Epidermal melanocyte (primary cell): ENCODE measurements around the gene RAB3C.

Experiments used
- DNase-seq: peaks from one replicate; pipeline ENCODE4 v3.0.0; 2011; ENCODE audit warnings: low spot score; ENCODE audit not compliant: insufficient read length

The RAB3C gene

DNA sequence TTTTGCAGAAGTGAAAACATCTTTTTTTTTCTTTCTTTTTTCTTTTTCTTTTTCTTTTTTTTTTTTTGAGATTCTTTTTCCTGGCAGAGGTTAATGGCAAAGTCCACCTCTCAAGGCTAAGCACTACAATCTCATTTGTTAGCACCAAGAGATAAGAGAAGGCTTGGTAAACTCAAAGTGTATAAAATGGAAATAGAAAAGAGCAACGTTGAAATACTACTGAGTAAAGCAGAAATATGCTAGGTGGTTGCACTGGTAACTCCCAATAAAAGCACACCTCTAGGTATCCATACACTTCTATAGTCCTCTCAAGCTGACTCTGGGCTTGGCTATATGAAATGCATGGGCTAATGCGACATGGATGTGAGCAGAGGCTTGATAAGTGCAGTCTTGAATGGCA is 188.9 kb downstream of the RAB3C start:
- no peak for DNase-seq

DNA sequence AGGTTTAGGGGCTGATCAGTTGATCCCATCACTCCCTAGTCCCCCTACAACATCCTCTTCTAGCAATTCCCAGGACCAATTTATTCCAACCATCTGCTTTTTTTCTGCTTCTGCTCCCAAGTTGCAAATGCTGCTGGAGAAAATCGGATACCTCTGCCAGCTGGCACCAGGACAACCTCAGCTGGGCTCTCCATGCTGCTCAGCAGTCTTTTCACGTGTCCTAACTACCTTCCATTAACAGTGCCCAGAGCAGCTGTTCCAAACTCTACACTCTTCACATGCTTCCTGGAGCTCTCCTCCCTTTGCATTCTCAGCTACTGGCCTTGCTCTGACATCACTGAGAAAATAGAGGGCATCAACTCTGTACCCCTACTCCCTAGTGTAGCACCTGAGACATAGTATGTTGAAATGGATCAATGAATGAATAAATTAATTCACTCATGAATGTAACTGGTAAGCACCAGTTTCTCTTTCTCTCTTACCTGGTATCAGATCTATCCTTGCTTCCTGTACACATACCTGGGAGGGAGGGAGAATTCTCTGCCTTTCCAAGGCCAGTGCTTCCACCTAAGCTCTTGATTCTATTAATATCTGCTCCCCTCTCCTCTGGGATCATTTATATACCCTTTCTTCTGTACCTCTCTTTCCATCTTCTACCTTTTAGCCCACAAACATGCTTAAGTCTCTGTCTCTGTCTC is 191.0 kb downstream of the RAB3C start:
- no peak for DNase-seq

DNA sequence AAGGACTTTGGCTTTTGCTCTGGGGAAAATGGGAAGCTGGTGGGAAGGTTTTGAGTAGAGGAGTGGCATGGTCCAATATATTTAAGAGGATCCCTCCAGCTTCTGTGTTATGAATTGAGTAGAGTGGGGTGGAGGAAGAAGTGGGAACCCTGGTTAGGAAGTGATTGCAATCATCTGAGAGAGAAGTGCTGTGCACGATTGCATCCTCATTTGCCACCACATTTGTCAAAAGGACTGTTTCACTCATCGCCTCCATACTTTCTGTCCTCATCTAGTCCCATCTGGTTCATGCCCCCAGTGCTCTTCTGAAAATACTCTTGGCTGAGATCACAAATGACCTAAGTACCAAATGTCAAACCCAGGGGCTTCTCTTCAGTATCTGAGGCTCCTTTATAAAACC is 192.1 kb downstream of the RAB3C start:
- DNase-seq, result no peak

DNA sequence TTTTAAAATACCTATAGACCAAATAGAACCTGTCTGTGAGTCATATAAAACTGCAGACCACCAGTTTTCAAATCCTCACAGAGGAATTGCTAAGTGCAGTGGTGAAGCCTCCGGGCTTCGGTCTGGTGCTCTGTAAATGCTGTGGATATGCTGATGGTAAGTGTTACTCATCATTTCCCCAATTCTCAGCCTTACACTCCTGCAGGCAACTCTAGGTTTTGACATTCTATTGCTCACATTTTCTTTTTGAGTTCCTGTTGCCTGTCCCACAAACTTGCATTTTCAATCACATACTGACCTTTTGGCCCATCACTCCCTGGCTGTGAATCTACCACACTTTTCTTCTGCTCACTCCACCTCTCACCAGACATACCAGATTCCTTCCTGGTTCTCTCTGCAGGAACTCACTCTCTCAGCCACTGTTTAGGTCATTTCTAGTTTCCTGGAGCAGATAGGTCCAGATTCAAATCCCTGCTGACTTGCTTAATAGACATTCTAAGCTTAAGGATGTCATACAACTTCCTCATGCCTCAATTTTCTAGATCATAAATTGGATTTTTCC is 192.9 kb downstream of the RAB3C start:
- no peak for DNase-seq

DNA sequence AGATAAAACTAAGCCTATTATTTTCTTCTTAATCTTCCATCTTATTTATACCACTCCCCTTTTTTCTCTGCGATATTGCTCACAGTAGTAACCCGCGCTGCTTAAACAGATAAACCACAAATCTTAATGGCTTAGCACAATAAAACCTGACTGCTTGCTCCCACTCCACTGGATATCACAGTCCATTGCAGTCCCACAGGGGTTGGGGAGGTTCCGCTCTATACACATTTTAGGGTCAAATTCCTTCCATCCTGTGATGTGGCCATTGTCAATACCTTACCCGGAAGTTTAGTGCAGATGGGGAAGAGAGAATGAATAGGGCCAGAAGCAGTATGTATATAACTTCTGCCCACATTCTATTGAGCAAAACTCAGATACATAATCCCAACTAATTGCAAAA is 193.7 kb downstream of the RAB3C start:
- no peak for DNase-seq

DNA sequence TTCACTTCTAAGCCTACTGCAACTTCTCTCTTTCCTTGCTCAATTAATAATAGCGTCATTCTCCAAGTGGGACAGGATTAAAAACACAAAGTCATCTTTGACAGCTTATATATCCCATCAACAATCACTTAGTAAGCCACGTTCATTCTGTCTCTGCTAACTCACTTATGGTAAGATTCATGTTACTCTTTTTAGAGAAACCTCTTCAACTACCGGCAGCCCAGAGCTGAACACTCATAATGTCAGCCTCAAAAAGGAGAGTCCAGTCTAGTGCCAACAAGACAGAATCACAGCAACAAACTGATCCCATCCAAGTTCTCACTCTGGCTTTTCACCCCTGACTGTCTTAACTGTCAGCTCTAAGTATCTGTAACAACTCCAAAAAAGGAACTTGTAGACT is 196.0 kb downstream of the RAB3C start:
- no peak for DNase-seq

DNA sequence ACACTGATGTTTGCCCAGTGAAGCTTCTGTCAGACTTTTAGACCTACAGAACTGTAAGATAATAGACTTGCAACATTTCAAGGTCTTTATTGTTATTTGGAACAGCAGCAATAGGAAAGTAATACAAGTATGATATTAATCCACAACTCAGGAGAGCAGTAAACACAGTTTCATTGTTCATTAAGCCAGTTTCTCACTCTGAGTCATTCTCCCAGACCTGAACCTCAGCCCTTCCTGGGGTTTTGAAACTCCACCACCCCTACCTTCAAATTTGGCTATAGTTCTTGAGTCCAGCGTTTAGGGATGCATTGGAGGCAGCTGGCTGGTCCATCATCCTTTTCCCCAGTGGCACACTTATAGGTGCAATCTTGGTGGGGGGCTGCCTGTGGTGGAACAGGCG is 203.2 kb downstream of the RAB3C start:
- no peak for DNase-seq

DNA sequence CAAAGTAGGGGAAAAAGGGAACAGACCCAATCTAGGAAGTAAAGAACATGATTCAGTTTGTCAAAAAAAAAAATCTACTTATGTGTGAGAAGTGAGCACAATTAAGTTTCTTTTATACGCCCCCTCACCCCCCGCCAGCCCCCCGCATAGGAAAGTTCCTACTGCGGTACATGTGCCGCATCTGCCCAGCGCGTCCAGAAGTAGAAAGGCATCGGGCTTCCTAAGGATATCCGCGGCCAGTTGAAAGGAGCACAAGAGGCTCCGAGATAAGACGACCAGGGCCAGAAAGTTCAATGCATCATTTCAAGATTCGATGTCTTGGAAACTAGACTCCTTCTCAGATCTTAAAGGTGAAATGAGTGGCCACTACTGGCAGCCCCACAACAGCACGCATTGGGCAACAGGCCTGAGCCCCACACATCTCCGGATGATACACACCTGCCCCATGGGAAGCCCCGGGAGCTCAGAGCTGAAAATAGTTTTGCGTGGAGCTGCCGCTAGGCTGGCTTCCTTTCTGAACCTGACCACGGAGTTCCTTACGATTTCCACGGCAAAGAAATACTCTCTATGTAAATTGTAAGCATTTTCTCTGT is 203.9 kb downstream of the RAB3C start:
- no peak for DNase-seq

DNA sequence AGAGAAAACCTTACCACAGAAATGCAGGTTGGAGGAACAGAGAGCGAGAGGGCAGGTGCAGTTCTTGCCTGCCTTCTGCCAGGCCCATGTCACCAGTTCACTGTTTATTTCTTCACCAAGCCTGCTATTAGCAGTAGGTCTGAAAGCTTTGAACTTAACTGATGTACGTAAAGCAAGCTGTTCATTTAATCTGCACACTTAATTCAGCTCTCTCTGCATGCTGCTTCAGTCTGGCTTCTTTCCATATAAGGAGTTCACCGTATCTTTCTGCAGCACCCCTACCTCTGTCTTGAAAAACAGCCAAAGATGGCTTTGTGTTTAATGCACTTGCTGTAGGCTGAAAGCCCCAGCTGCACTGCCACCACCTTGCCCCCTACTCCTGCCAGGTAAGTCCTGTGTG is 205.1 kb downstream of the RAB3C start:
- no peak for DNase-seq

DNA sequence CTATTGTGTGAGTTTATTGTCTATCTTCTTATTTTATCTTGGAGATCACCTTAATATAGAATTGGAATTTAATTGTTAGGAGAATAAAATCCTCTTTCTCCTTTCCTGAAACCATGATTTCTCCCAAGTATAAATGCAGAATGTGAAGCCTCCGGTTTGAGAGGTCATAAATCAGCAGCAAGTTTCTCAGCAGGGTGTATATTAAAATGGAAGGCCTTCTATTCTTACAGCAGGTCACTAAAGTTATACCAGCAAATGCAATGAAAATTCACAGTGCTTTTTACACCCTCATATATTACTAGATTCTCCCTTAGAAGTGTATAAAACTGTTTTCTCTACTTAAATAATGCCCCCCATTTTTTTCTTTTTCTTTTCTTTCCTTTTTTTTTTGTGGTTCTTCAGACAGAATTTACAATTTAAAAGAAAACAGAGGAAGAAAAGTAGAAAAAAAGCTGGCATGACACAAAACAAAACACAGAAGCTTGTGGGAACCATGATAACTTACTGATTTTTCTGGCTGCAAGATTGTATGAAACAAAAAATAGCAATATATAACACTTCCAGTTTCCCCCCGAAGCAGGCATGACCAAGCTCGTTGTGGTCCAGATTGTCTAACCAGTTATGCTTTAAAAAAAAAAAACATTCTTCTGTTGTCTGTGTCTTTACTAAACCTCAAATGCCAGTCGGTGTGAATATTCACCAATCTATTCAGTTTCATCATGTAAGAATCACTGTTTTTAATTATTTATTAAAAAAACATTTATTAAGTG is 211.2 kb downstream of the RAB3C start:
- DNase-seq, result no peak

DNA sequence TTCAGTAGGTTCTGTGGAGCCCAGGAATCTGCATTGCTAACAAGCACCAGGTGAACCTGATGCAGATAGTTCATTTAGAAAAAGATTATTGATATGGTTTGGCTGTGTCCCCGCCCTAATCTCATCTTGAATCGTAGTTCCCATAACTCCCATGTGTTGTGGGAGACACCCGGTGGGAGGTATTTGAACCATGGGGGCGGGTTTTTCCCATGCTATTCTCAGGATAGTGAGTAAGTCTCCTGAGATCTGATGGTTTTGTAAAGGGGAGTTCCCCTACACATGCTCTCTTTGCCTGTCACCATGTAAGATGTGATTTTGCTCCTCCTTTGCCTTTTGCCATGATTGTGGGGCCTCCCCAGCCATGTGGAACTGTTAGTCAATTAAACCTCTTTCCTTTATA is 212.0 kb downstream of the RAB3C start:
- no peak for DNase-seq

DNA sequence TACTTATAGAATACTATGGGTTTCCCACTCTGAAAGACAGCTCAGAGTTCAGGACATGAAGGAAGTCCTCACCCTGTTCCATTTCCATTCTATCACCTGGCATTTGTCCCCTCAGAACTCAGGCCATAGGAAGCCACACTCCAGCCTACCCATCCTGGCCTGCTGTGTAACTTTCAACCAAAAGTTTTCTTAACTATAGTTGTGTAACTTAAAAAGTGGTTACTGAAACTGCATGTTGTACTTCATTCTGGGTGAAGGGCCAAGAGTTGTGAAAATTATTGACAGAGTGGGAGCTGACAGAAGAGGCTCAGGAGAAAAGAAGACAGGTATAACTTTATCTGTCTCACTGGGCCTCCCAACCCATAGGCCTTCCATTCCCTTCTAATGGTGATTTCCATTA is 212.5 kb downstream of the RAB3C start:
- no peak for DNase-seq

DNA sequence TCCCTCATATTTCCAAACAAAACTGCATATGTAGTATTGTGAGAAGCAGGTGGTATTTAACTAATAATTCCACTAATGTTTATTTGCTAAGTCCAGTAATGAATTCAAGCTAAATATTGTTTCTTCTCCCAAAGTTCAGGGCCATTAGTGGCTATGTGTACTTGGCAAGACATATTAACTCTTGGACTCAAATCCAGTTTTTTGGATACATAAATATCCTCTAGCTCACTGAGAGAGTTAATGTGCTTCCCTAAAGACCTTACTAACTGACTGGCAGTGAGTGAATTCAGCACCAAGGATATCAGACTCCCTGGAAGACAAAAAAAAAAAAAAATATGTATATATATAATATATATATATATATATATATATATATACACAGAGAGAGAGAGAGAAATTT is 214.1 kb downstream of the RAB3C start:
- DNase-seq, result no peak

DNA sequence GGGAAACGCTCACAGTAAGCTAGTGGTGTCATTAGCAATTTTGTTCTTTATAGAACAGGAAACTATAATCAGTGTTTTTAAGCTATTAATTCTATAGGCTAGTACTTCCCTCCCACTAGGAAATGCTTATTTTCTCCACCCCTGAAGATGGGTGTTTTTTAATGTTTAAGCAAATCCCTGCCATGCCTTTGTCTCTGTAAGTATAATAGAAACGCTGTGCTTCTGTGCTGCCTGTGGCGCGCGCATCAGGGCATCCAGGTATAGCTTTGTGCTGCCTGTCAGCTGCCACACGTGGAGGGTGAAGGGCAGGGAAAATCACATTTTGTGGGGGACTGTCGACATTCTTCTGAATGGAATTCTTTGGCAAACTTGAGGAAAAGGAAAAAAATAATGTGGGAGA is 217.5 kb downstream of the RAB3C start:
- DNase-seq, result no peak

DNA sequence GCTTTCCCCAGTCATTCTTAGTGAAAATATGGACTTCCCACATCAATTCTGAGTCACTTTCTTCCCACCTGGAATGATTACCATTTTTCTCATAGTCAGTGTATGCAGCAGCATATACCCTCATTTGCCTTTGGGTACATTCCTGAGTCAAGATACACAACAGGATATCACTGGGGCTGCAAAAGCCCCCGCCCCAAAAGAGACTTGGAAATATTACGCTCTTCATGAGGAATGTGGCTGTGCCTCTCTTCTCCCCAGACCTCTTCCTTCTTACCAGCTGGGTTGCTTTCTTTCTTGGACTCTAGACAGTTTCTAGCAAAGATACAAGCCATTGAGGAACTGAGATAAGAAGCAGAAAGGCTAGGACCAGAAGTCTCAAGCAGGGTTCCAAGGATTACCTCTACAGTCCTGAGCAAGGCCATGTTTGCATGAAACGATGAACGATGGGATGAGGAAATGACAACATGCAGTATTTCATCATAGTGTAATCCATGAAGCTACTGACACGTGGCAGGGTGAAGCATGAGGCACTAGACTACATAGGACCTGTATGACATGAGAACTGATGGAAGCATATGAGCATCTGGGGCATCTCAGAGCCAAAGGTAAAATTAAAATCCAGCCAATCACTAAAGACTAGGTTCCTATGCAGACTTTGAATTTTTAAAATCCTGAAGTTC is 218.1 kb downstream of the RAB3C start:
- DNase-seq, result no peak

DNA sequence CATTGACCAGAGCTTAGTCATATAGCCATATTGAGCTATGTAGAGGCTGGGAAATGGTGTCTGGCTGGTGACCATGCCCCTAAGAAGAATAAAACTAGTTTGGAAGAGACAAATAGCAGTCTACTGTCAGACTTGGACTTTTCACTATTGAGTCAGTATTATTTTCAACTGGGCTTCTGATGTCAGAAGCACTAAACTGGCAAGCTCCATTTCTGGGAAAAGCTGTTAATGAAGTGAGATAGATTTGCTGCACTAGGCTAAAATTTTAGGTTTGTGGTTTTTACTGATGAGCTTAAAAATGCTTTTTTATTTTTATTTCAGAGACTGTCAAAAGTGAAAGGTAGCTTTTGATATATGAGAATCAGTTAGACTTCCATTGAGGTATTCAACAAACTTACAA is 220.2 kb downstream of the RAB3C start:
- no peak for DNase-seq

DNA sequence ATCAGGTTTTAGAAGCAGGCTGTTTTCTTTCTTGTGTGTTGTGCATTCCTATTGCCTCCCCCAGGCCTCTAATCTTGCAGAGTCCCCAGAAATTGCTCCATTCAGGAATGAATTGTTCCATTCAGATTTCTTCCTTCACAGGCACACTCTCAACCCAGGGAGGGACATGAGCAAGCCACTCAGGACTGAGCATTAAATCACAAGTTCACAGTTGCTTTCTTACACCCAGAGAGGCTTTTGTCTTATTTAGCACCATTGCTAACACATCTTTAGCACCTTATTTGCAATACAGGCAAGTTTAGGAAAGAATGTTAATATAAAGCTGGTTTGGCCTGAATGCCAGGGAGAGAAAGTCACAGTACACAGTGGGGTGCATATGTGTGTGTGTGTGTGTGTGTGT is 221.4 kb downstream of the RAB3C start:
- no peak for DNase-seq

DNA sequence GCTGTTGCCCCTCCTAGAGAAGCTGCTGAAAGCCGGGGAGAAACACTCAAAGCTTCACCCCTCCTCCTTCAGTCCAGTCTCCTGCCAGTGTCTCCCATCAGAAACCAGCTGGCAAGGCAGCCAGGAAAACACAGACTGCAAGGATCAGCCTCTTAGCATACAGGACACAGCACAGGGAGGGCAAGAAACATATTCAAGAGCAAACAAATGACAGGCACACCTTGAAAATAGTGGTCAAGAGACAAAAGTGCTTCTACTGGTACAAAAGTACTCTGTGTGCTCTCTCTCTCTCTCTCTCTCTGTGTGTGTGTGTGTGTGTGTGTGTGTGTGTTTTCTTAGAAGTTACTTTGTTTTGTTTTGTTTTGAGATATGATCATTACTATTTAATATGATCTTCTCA is 227.2 kb downstream of the RAB3C start:
- no peak for DNase-seq

DNA sequence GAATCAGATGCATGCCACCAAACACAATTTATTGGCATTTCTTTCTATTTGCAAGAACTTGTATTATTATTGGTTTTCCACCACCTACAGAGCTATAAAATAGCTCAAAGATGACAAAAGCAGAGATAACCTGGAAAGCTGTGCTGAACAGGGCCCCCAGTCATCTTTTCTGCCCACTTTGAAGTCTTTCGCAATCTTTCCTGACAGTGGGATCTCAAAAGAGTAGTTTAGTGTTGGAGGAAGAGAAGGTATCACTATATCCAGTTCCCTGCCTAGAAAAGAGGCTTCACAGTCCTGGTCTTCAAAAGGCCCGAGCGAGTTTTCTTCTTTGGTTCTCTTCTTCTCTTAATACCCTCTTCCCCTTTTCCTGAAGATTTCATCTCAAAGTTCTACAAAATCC is 231.0 kb downstream of the RAB3C start:
- DNase-seq, result no peak

DNA sequence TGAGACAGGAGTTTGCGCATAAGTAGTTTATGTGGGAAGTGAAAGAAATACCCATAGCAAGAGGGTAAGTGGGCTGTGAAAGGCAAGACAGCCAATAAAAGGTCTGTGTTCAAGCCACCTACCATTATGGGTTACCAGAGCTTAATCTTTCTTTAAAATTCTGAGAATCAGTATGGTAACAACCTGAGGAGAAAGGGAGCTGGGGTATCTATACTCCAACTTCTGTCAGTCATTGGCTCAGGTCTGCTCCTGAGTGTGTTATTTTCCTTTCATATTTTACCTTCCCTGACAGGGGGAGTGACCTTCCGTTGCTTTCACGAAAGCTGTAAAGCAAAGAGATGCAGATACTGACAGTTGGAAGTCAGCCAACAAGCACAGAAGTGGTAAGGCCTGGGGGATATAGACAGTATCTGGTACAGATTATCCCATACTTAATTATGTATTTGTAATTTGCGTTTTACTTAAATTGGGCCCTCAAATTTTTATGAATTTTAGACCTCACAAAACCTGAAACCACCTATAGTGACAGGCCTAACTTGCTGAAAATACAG is 233.4 kb downstream of the RAB3C start:
- DNase-seq, result no peak

DNA sequence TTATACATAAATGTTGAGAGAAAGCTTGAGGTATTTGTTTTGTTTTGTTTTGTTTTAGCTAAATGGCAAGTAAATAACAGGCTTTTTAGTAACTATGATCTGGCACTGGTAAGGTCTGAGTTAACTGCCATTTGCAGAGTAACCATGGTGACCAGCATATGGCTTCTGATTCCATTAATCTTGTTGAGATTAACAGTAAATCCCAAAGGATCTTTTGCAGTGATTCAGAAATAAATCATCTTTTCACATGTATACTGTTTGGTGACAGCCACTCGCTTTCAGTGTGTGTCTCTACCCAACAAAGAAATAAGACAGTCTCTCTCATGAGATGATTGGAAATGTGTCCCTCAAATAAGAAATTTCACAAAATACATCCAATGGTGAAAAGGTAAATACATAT is 235.6 kb downstream of the RAB3C start:
- no peak for DNase-seq

DNA sequence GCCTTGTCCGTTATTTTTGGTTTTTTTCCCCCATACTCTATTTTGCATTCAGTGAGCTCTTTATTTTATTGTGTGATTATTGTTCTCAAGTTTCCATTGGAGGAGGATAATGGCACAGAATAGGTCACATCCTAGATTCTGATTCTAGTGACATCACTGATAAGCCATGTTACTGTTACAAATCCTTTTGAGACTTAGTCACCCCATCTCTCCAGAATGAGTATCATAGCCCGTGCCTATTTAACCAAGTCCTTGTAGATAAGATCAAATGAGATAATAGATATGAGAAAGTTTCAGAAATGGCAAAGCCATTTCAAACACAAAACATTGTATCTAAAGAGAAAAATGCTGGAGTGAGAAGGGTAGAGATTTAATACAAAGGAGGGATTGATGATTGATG is 242.6 kb downstream of the RAB3C start:
- no peak for DNase-seq
